ENCODE measurements around the gene PTPN11. TPM values are rescaled to one million over a fixed set of nuclear protein-coding genes. Genes with fewer than 3 reads are reported as not detected.

PTPN11 gene
- total RNA-seq, 2 donors from 2014 or later = 61.0 to 61.3 TPM

- no peak for DNase-seq (ENCODE audit: low spot score)
- intact Hi-C loops (cut with DNase I) = no loop called here
- Histone ChIP-seq H3K4me3 (no peak overlapping the region), H3K9me3 (no peaks in the 10 kb centered on the region), H3K27ac (no peak overlapping the region), H3K36me3 (no peaks in the 10 kb centered on the region), H3K27me3 (replicated peaks; ENCODE audit: insufficient read depth) (no peaks in the 10 kb centered on the region), H3K4me1 (replicated peaks) (no peaks in the 10 kb centered on the region)
- TF ChIP-seq, protein P1, sequence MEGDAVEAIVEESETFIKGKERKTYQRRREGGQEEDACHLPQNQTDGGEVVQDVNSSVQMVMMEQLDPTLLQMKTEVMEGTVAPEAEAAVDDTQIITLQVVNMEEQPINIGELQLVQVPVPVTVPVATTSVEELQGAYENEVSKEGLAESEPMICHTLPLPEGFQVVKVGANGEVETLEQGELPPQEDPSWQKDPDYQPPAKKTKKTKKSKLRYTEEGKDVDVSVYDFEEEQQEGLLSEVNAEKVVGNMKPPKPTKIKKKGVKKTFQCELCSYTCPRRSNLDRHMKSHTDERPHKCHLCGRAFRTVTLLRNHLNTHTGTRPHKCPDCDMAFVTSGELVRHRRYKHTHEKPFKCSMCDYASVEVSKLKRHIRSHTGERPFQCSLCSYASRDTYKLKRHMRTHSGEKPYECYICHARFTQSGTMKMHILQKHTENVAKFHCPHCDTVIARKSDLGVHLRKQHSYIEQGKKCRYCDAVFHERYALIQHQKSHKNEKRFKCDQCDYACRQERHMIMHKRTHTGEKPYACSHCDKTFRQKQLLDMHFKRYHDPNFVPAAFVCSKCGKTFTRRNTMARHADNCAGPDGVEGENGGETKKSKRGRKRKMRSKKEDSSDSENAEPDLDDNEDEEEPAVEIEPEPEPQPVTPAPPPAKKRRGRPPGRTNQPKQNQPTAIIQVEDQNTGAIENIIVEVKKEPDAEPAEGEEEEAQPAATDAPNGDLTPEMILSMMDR (IDR thresholded peaks at IDR 0.05) = no peak
- TF ChIP-seq POLR2A (IDR thresholded peaks at IDR 0.05) (no peak), POLR2AphosphoS5 (IDR thresholded peaks at IDR 0.05) (no peak)
Measured at GRCh38 chr12:112466011-112466422, 47.3 kb downstream of the PTPN11 start.

DNA sequence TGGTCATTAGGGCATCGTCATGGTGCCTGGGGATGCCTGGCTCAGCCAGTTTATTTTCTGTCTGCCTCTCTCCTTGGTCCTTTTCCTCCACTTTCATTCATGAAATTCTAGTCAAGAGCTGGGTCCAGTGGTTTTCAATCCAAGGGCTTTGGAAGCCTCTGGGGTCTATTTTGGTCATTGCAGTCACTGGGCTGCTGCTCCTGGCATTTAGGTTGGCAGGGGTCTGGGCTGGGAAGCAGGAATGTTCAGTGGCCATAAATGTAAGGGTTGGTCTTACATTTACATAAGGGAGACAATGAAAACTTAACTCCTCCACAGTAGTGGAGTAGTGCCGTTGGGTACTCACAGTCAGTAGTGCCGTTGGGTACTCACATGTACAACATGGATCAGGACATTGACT, 48.1 kb downstream of the PTPN11 start:
- DNase-seq (ENCODE audit: low spot score) = no peak
- H3K36me3 ChIP-seq = no peaks in the 10 kb centered on the region
- H3K27ac ChIP-seq = no peak overlapping the region
- whole genome bisulfite sequencing = 95% methylated on average over 3 of the region's 3 CpGs
- intact Hi-C loops (cut with DNase I) = no loop called here
- H3K27me3 ChIP-seq (replicated peaks; ENCODE audit: insufficient read depth) = no peaks in the 10 kb centered on the region
- TF ChIP-seq POLR2AphosphoS5 (IDR thresholded peaks at IDR 0.05) (no peak), POLR2A (IDR thresholded peaks at IDR 0.05) (no peak)
- TF ChIP-seq, protein P1 (IDR thresholded peaks at IDR 0.05) = no peak
- H3K4me1 ChIP-seq (replicated peaks) = no peaks in the 10 kb centered on the region
- H3K4me3 ChIP-seq = no peak overlapping the region
- no peaks in the 10 kb centered on the region for H3K9me3 ChIP-seq

- WGBS = 79% methylated on average over 3 of the region's 3 CpGs
- no peaks in the 10 kb centered on the region for H3K9me3 ChIP-seq
- no peak for DNase-seq (ENCODE audit: low spot score)
- no peak overlapping the region for H3K4me3 ChIP-seq
- no peaks in the 10 kb centered on the region for H3K4me1 ChIP-seq (replicated peaks)
- intact Hi-C loops (cut with DNase I) = no loop called here
- H3K27me3 ChIP-seq (replicated peaks; ENCODE audit: insufficient read depth) = no peaks in the 10 kb centered on the region
- TF ChIP-seq, protein P1 (IDR thresholded peaks at IDR 0.05) = no peak
- TF ChIP-seq POLR2AphosphoS5 (IDR thresholded peaks at IDR 0.05) (no peak), POLR2A (IDR thresholded peaks at IDR 0.05) (no peak)
- no peak overlapping the region for H3K27ac ChIP-seq
- peaks cover 0 to 3% of the 10 kb centered on the region in 2 donors for H3K36me3 ChIP-seq
Measured at GRCh38 chr12:112468046-112468445, 49.3 kb downstream of the PTPN11 start.

DNA sequence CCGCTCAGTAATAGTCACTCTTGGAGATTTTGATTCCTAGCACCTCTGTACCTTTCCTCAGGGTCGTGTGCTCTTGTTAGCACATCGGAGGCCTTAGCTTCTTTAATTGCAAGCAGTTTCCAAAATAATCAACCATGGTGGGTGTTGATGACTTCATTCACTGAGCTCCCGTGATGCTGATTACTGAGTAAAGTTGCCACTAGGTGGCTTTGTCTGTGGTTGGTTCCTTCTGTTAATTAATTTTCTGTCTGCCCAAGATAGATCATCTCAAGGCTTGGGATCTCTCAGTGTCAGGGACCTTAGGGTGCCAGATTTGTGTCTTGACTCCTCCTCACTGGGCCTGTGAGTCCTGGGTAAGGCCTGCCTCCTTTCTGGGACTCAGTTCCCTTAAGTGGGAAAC, 54.3 kb downstream of the PTPN11 start:
- no peaks in the 10 kb centered on the region for H3K4me1 ChIP-seq (replicated peaks)
- TF ChIP-seq POLR2AphosphoS5 (IDR thresholded peaks at IDR 0.05) (no peak), POLR2A (IDR thresholded peaks at IDR 0.05) (no peak)
- TF ChIP-seq, protein P1 (IDR thresholded peaks at IDR 0.05) = no peak
- no peak overlapping the region for H3K4me3 ChIP-seq
- intact Hi-C loops (cut with DNase I) = no loop called here
- H3K36me3 ChIP-seq = peaks cover 0 to 14% of the 10 kb centered on the region in 2 donors
- no peaks in the 10 kb centered on the region for H3K27me3 ChIP-seq (replicated peaks; ENCODE audit: insufficient read depth)
- DNase-seq (ENCODE audit: low spot score) = no peak
- no peaks in the 10 kb centered on the region for H3K9me3 ChIP-seq
- 88% methylated on average over 4 of the region's 4 CpGs for WGBS
- H3K27ac ChIP-seq = no peak overlapping the region

DNA sequence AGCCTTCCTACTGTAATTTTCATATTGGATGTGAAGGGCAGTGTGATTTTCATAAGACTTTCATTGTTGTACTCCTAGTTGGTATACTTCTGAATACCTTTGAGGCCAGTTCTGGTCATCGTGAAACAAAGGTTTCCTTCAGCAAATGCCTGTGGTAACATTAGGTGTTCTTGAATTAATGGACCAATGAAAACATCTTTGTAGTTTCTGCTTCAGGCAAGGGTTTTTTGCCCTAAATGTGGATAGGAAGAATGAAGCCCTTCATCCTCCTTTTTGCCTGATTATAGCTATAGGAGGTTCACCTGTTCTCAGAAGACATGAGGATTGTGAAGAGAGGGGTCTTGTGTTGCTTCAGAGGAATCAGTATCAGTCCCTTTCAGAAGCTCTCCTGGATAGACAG, 60.7 kb downstream of the PTPN11 start:
- intact Hi-C loops (cut with DNase I) = no loop called here
- H3K4me3 ChIP-seq = no peak overlapping the region
- WGBS = 93% methylated on average over 1 of the region's 1 CpG
- TF ChIP-seq POLR2A (IDR thresholded peaks at IDR 0.05) (no peak), POLR2AphosphoS5 (IDR thresholded peaks at IDR 0.05) (no peak)
- TF ChIP-seq, protein P1 (IDR thresholded peaks at IDR 0.05) = no peak
- H3K27me3 ChIP-seq (replicated peaks; ENCODE audit: insufficient read depth) = no peaks in the 10 kb centered on the region
- no peaks in the 10 kb centered on the region for H3K9me3 ChIP-seq
- H3K36me3 ChIP-seq = peaks cover 5 to 10% of the 10 kb centered on the region in 2 donors
- no peaks in the 10 kb centered on the region for H3K4me1 ChIP-seq (replicated peaks)
- no peak for DNase-seq (ENCODE audit: low spot score)
- no peak overlapping the region for H3K27ac ChIP-seq

Measured in prostate gland (tissue), 2 donors.